ENCODE results near the gene CCDC85C.

CCDC85C gene

GRCh38 chr14:99541211-99541610 is 62.8 kb downstream of the CCDC85C start:
- Mint-ChIP-seq H3K36me3 (no peaks in the 10 kb centered on the region), H3K9me3 (no peaks in the 10 kb centered on the region), H3K27ac (no peak overlapping the region), H3K27me3 (no peaks in the 10 kb centered on the region), H3K4me3 (no peak overlapping the region), H3K4me1 (peaks cover 8% of the 10 kb centered on the region)

GRCh38 chr14:99540196-99541032 is 63.6 kb downstream of the CCDC85C start:
- no peaks in the 10 kb centered on the region for H3K9me3 Mint-ChIP-seq
- H3K4me1 Mint-ChIP-seq = peaks cover 8% of the 10 kb centered on the region
- H3K27me3 Mint-ChIP-seq = no peaks in the 10 kb centered on the region
- no peaks in the 10 kb centered on the region for H3K36me3 Mint-ChIP-seq
- H3K27ac Mint-ChIP-seq = no peak overlapping the region
- no peak overlapping the region for H3K4me3 Mint-ChIP-seq

DNA sequence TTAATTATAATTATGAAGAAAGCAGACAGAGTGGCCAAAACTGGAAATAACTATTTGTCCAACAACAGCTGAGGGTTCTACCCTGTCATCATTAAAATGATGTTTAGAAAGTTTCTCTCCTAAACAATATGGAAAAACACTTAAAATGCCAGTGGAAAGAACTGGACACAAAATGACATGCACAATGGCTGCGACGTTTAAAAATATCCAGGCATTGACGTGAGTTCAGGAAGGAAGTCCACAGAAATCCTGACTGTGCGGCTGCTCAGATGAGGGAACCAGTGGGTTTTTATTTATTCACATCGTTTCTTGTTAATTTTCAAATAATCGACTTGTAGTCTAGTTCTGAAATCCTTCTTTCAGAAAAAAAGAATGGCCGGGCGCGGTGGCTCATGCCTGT is 64.5 kb downstream of the CCDC85C start:
- H3K4me3 Mint-ChIP-seq = no peak overlapping the region
- H3K27ac Mint-ChIP-seq = no peak overlapping the region
- peaks cover 8% of the 10 kb centered on the region for H3K4me1 Mint-ChIP-seq
- no peaks in the 10 kb centered on the region for H3K36me3 Mint-ChIP-seq
- no peaks in the 10 kb centered on the region for H3K27me3 Mint-ChIP-seq
- no peaks in the 10 kb centered on the region for H3K9me3 Mint-ChIP-seq

DNA sequence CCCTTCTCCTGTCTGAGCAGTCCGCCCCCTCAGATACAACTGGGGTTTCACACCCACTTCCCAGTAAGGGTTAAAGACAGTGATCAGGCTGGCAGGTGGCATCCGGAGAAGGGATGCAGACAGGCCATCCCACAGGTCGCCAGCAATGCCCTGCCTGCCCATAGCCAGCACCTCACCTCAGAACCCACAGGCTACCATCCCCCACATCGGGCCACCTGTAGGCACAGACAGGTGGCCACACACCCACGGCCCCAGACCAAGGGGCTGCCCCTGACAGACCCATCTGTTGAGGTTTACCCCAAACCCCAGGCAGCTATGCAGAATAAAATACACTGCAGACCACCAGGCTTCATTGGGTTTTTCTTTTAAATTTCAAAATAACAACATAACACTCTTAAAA is 65.3 kb downstream of the CCDC85C start:
- Mint-ChIP-seq H3K4me3 (no peak overlapping the region), H3K4me1 (peaks cover 8% of the 10 kb centered on the region), H3K27me3 (no peaks in the 10 kb centered on the region), H3K36me3 (no peaks in the 10 kb centered on the region), H3K27ac (no peak overlapping the region), H3K9me3 (no peaks in the 10 kb centered on the region)

DNA sequence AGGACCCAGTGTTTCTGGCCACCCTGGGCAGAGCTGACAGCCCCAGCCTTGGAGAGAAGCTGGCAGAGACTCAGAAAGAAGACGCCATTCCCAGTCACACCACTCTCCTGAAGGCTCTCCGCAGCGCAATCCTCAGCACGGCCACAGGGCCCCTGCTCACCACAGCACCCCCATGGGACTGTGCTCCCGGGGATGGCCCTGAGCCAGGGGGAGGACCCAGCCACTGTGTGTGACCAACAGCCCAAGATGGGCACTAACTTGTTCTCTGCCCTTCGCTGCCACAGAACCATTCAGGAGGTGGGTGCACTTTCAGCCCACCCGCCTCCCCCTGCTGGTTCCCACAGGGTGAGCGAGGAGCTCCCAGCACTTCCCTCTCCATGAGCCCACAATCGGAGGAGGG is 65.7 kb downstream of the CCDC85C start:
- H3K4me3 Mint-ChIP-seq = no peak overlapping the region
- H3K4me1 Mint-ChIP-seq = peaks cover 8% of the 10 kb centered on the region
- no peaks in the 10 kb centered on the region for H3K36me3 Mint-ChIP-seq
- no peaks in the 10 kb centered on the region for H3K9me3 Mint-ChIP-seq
- no peak overlapping the region for H3K27ac Mint-ChIP-seq
- no peaks in the 10 kb centered on the region for H3K27me3 Mint-ChIP-seq

DNA sequence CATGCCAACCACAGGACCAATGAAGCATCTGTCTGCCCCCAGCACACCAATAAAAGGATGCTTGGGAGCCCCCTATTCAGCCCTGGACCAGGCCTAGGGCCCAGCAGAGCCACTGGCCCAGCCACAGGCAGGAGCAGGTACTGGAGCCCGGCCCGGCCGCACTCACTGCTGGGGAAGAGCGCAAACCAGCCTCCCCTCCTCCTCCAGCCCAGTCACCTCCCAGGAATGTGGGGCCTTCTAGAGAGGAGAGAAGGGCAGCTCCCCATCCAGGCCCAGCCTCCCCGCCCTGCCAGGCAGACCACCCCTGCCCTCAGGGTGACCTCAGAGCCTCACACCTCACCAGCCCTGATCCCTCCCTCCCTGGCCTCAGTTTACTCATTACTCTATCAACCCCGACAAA is 66.6 kb downstream of the CCDC85C start:
- Mint-ChIP-seq H3K27ac (no peak overlapping the region), H3K4me3 (no peak overlapping the region), H3K9me3 (no peaks in the 10 kb centered on the region), H3K4me1 (peaks cover 8% of the 10 kb centered on the region), H3K27me3 (no peaks in the 10 kb centered on the region), H3K36me3 (no peaks in the 10 kb centered on the region)

- H3K4me1 Mint-ChIP-seq = peaks cover under 1% of the 10 kb centered on the region
- no peaks in the 10 kb centered on the region for H3K9me3 Mint-ChIP-seq
- H3K27ac Mint-ChIP-seq = no peak overlapping the region
- no peaks in the 10 kb centered on the region for H3K36me3 Mint-ChIP-seq
- H3K27me3 Mint-ChIP-seq = no peaks in the 10 kb centered on the region
- H3K4me3 Mint-ChIP-seq = no peak overlapping the region
Observed at GRCh38 chr14:99535908-99536778, 67.9 kb downstream of the CCDC85C start.

GRCh38 chr14:99535448-99535847 is 68.6 kb downstream of the CCDC85C start:
- Mint-ChIP-seq H3K36me3 (no peaks in the 10 kb centered on the region), H3K4me3 (no peak overlapping the region), H3K27ac (no peak overlapping the region)

GRCh38 chr14:99534863-99535262 is 69.1 kb downstream of the CCDC85C start:
- H3K36me3 Mint-ChIP-seq = no peaks in the 10 kb centered on the region
- H3K27me3 Mint-ChIP-seq = no peaks in the 10 kb centered on the region
- H3K4me3 Mint-ChIP-seq = no peak overlapping the region
- no peaks in the 10 kb centered on the region for H3K9me3 Mint-ChIP-seq
- no peaks in the 10 kb centered on the region for H3K4me1 Mint-ChIP-seq
- no peak overlapping the region for H3K27ac Mint-ChIP-seq

More at GRCh38 chr14:99535448-99535847, 68.6 kb downstream of the CCDC85C start:
- Mint-ChIP-seq H3K27me3 (no peaks in the 10 kb centered on the region), H3K9me3 (no peaks in the 10 kb centered on the region), H3K4me1 (no peaks in the 10 kb centered on the region)

DNA sequence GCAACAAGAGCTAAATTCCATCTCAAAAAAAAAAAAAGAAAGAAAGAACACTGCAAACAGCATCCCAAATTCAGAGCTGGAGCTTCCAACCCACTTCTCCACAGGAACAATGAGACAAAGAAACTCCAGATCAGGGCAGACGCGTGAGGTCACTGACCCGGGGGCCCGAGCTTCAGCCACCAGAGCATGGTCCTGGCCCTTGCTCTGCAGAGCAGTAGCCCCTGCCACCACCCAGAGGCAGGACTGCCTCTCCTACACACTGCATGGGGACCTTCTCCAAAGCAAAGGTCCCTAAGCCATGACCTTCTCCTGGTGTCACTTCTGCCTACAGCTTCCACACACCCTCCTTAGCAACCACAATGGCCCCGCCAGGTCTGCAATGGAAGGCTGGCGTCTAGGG is 69.7 kb downstream of the CCDC85C start:
- H3K9me3 Mint-ChIP-seq = no peaks in the 10 kb centered on the region
- H3K36me3 Mint-ChIP-seq = no peaks in the 10 kb centered on the region
- H3K4me1 Mint-ChIP-seq = no peaks in the 10 kb centered on the region
- no peak overlapping the region for H3K4me3 Mint-ChIP-seq
- no peaks in the 10 kb centered on the region for H3K27me3 Mint-ChIP-seq
- H3K27ac Mint-ChIP-seq = no peak overlapping the region

GRCh38 chr14:99532310-99532709 is 71.7 kb downstream of the CCDC85C start:
- H3K36me3 Mint-ChIP-seq = no peaks in the 10 kb centered on the region
- H3K4me1 Mint-ChIP-seq = no peaks in the 10 kb centered on the region
- H3K27me3 Mint-ChIP-seq = no peaks in the 10 kb centered on the region
- H3K4me3 Mint-ChIP-seq = no peak overlapping the region
- H3K9me3 Mint-ChIP-seq = no peaks in the 10 kb centered on the region
- no peak overlapping the region for H3K27ac Mint-ChIP-seq

DNA sequence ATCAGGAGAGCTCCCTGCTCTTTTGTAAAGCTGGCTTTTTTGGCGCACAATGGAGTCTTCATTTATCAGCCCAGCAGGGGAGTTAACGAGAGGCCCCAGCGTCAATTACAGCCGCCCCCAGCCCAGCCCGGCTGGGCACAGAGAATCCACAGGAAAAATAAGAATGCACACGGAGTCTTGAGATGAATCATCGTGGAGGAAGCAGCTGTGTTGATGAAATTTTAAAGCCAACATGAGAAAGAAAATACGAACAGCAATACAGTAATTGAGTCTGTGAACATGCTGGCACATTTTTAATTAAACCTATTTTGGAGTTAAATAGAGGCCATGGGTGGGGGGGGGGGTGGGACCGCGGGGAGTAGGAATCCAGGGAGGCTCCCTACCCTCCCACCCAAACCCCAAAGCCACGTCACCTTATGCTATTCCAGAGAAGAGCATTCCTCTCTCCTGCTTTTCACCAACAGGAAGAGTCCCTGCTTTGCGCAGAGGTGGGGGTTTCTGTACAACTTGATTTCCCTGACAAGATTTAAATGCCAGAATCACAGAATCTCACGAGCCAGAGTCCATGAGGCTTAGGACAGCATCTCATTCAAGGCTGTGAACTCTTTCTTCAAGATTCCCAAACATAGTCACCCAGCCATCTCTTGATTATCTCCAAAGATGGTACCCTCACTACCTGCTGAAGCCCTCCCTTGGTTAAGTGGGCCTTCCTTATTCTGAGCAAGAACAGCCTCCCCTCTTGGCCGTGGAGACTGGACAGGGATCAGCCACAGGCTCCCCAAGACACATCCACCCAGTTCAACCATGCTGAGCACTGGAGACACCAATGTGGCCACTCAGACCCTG is 72.5 kb downstream of the CCDC85C start:
- H3K4me3 Mint-ChIP-seq = no peak overlapping the region
- no peaks in the 10 kb centered on the region for H3K4me1 Mint-ChIP-seq
- H3K36me3 Mint-ChIP-seq = no peaks in the 10 kb centered on the region
- peak overlapping the region; percentile 74 for H3K27ac Mint-ChIP-seq
- H3K27me3 Mint-ChIP-seq = no peaks in the 10 kb centered on the region
- H3K9me3 Mint-ChIP-seq = no peaks in the 10 kb centered on the region

GRCh38 chr14:99530407-99531155 is 73.4 kb downstream of the CCDC85C start:
- H3K4me3 Mint-ChIP-seq = no peak overlapping the region
- peaks cover 5% of the 10 kb centered on the region for H3K4me1 Mint-ChIP-seq
- no peak overlapping the region for H3K27ac Mint-ChIP-seq
- no peaks in the 10 kb centered on the region for H3K27me3 Mint-ChIP-seq
- no peaks in the 10 kb centered on the region for H3K9me3 Mint-ChIP-seq
- no peaks in the 10 kb centered on the region for H3K36me3 Mint-ChIP-seq

GRCh38 chr14:99529899-99530298 is 74.1 kb downstream of the CCDC85C start:
- no peaks in the 10 kb centered on the region for H3K9me3 Mint-ChIP-seq
- no peak overlapping the region for H3K4me3 Mint-ChIP-seq
- H3K4me1 Mint-ChIP-seq = peaks cover 12% of the 10 kb centered on the region
- H3K27ac Mint-ChIP-seq = no peak overlapping the region
- no peaks in the 10 kb centered on the region for H3K36me3 Mint-ChIP-seq
- H3K27me3 Mint-ChIP-seq = no peaks in the 10 kb centered on the region
